OCI-LY1 (cell line): ENCODE data around the gene DUSP16.

Experiments
- H2AFZ ChIP-seq: fragments of 200-600 bp; sonication (generic), shearing (Covaris generic); 2 replicates; pipeline ENCODE4 v1.6.0; 2014; ENCODE audit warnings: antibody characterized with exemption, mild to moderate bottlenecking, low read length
- H3F3A ChIP-seq: fragments of 200-600 bp; sonication (generic), shearing (Covaris generic); 2 replicates; pipeline ENCODE4 v1.6.0; 2014; ENCODE audit warnings: mild to moderate bottlenecking, antibody characterized with exemption, low read length, moderate library complexity; ENCODE audit not compliant: insufficient read depth
- H3K27ac ChIP-seq: fragments of 200-600 bp; sonication (generic); 2 replicates; pipeline ENCODE4 v1.5.1; 2014; ENCODE audit warnings: low read length, mixed run types, mild to moderate bottlenecking, low read depth; ENCODE audit not compliant: poor library complexity, severe bottlenecking
- H3K27me3 ChIP-seq: fragments of 200-600 bp; sonication (generic); 2 replicates; pipeline ENCODE4 v1.6.0; 2014; ENCODE audit warnings: antibody characterized with exemption, mild to moderate bottlenecking, low read length, moderate library complexity; ENCODE audit not compliant: insufficient read depth
- H3K36me3 ChIP-seq: fragments of 200-600 bp; sonication (generic); 2 replicates; pipeline ENCODE4 v1.6.1; 2014; ENCODE audit warnings: mild to moderate bottlenecking, antibody characterized with exemption, low read length, moderate library complexity, mixed read lengths; ENCODE audit not compliant: insufficient read depth
- H3K4me1 ChIP-seq: fragments of 200-600 bp; sonication (generic); 2 replicates; pipeline ENCODE4 v1.5.1; 2014; ENCODE audit warnings: mild to moderate bottlenecking, low read length, moderate library complexity; ENCODE audit not compliant: insufficient read depth, severe bottlenecking
- H3K4me2 ChIP-seq: fragments of 200-600 bp; sonication (generic), shearing (Covaris generic); 2 replicates; pipeline ENCODE4 v1.6.1; 2014; ENCODE audit warnings: low read length
- H3K4me3 ChIP-seq: fragments of 200-600 bp; sonication (generic); 2 replicates; pipeline ENCODE4 v1.5.1; 2014; ENCODE audit warnings: low read length, low read depth, mild to moderate bottlenecking, mixed read lengths; ENCODE audit not compliant: poor library complexity, severe bottlenecking
- H3K79me2 ChIP-seq: fragments of 200-600 bp; shearing (Covaris generic); 2 replicates; pipeline ENCODE4 v1.6.1; 2016; ENCODE audit warnings: mixed run types, low read length, mixed read lengths; ENCODE audit not compliant: insufficient read depth
- H3K9ac ChIP-seq: fragments of 200-600 bp; sonication (generic), shearing (Covaris generic); 2 replicates; pipeline ENCODE4 v1.6.1; 2014; ENCODE audit warnings: mild to moderate bottlenecking, low read length, mixed read lengths
- H3K9me2 ChIP-seq: fragments of 200-600 bp; sonication (generic), shearing (Covaris generic); 2 replicates; pipeline ENCODE4 v1.6.1; 2014; ENCODE audit warnings: low read depth, mild to moderate bottlenecking, low read length, mixed read lengths
- H3K9me3 ChIP-seq: fragments of 200-600 bp; shearing (Covaris generic); 2 replicates; pipeline ENCODE4 v1.6.1; 2014; ENCODE audit warnings: low read length, mixed read lengths
- H4K20me1 ChIP-seq: fragments of 200-600 bp; sonication (generic), shearing (Covaris generic); 2 replicates; pipeline ENCODE4 v1.6.0; 2016; ENCODE audit warnings: mild to moderate bottlenecking, low read length; ENCODE audit not compliant: insufficient read depth
- CTCF ChIP-seq: fragments of 200-600 bp; sonication (generic), shearing (Covaris generic); IDR thresholded peaks from 2 replicates; pipeline ENCODE4 v1.5.1; 2017; ENCODE audit warnings: mild to moderate bottlenecking, antibody characterized with exemption, low read length, moderate library complexity, mixed read lengths
- EZH2 ChIP-seq: fragments of 200-600 bp; sonication (generic), shearing (Covaris generic); IDR thresholded peaks from 2 replicates; pipeline ENCODE4 v1.8.0; 2017; ENCODE audit warnings: borderline replicate concordance, mixed run types, mild to moderate bottlenecking, antibody characterized with exemption, low read length, moderate library complexity, mixed read lengths

Gene DUSP16

GRCh38 chr12:12445882-12446181 is 116.8 kb downstream of the DUSP16 start:
- H2AFZ ChIP-seq = no peak overlapping the region
- H3K36me3 ChIP-seq = no peaks in the 10 kb centered on the region
- no peak overlapping the region for H3K4me3 ChIP-seq
- H3K4me1 ChIP-seq = no peaks in the 10 kb centered on the region
- no peaks in the 10 kb centered on the region for H3F3A ChIP-seq
- no peak overlapping the region for H3K9ac ChIP-seq
- TF ChIP-seq CTCF (no peak), EZH2 (no peak)
- H4K20me1 ChIP-seq = no peaks in the 10 kb centered on the region
- no peaks in the 10 kb centered on the region for H3K9me3 ChIP-seq
- H3K27me3 ChIP-seq = no peaks in the 10 kb centered on the region
- H3K9me2 ChIP-seq = no peaks in the 10 kb centered on the region
- no peak overlapping the region for H3K4me2 ChIP-seq
- no peaks in the 10 kb centered on the region for H3K79me2 ChIP-seq
- no peak overlapping the region for H3K27ac ChIP-seq

GRCh38 chr12:12445165-12445881 is 117.3 kb downstream of the DUSP16 start:
- H3K79me2 ChIP-seq = no peaks in the 10 kb centered on the region
- H3K27ac ChIP-seq = no peak overlapping the region
- H3K36me3 ChIP-seq = no peaks in the 10 kb centered on the region
- H3K9me2 ChIP-seq = no peaks in the 10 kb centered on the region
- H3F3A ChIP-seq = no peaks in the 10 kb centered on the region
- no peak overlapping the region for H2AFZ ChIP-seq
- H4K20me1 ChIP-seq = no peaks in the 10 kb centered on the region
- H3K9ac ChIP-seq = no peak overlapping the region
- no peaks in the 10 kb centered on the region for H3K9me3 ChIP-seq
- H3K27me3 ChIP-seq = no peaks in the 10 kb centered on the region
- H3K4me1 ChIP-seq = no peaks in the 10 kb centered on the region
- no peak overlapping the region for H3K4me3 ChIP-seq
- no peak overlapping the region for H3K4me2 ChIP-seq
- TF ChIP-seq EZH2 = no peak
- no peak for TF ChIP-seq CTCF

DNA sequence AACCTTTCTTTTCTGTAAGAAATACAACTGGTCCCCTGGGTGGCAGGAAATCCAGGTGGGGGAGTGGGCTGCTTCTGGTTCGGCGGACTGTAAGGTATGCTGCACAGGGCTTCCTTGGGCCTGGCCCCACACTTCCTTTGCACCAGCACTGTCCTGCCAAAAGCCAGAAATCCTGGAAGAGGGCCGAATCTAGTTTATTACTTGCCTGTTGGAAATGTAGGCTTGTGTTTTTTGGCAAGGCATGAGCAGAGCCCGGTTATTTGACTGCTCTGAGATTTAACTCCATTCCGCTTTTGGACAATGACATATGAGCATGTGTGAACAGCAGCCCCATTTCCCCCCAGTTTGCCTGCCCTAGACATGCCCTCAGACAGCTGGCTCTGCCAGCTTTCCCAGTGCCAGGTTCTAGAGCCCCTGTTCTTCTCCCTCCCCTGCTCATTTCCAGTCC is 119.2 kb downstream of the DUSP16 start:
- no peak for TF ChIP-seq EZH2
- TF ChIP-seq CTCF = no peak
- Histone ChIP-seq H3K27me3 (no peaks in the 10 kb centered on the region), H3K4me1 (no peaks in the 10 kb centered on the region), H3K9me3 (no peaks in the 10 kb centered on the region), H3K4me3 (no peak overlapping the region), H3K27ac (no peak overlapping the region), H2AFZ (no peak overlapping the region), H3K36me3 (no peaks in the 10 kb centered on the region), H4K20me1 (no peaks in the 10 kb centered on the region), H3K79me2 (no peaks in the 10 kb centered on the region), H3K9me2 (no peaks in the 10 kb centered on the region), H3F3A (no peaks in the 10 kb centered on the region), H3K9ac (no peak overlapping the region), H3K4me2 (no peak overlapping the region)
